Upper lobe of right lung (tissue), 1 donor: ENCODE measurements around the gene PRPF40A. TPM values are rescaled to one million over a fixed set of nuclear protein-coding genes. Genes with fewer than 3 reads are reported as not detected.

Experiments
- ATAC-seq: fragments of 200-7000 bp; cut with Tn5 transposase; one replicate; pipeline ENCODE4 v1.9.1; 2020; ENCODE audit warnings: mild to moderate bottlenecking, moderate library complexity
- DNase-seq: peaks from one replicate; pipeline ENCODE4 v3.0.0-alpha.2; 2020
- H3K27ac ChIP-seq: fragments of 200-600 bp; one replicate; pipeline ENCODE4 v1.8.0; 2022
- H3K27me3 ChIP-seq: fragments of 200-600 bp; one replicate; pipeline ENCODE4 v1.8.0; 2022; ENCODE audit warnings: mild to moderate bottlenecking
- H3K36me3 ChIP-seq: fragments of 200-600 bp; one replicate; pipeline ENCODE4 v1.8.0; 2022
- H3K4me1 ChIP-seq: fragments of 200-600 bp; one replicate; pipeline ENCODE4 v1.8.0; 2022
- H3K4me3 ChIP-seq: fragments of 200-600 bp; one replicate; pipeline ENCODE4 v1.8.0; 2022; ENCODE audit warnings: mild to moderate bottlenecking
- H3K9me3 ChIP-seq: fragments of 200-600 bp; one replicate; pipeline ENCODE4 v1.8.0; 2022
- intact Hi-C: fragments of 100-400 bp; cut with DNase I; formaldehyde crosslinking; loops from one replicate; pipeline ENCODE4 v1.11.0; 2022
- total RNA-seq: library from RNA; stranded (reverse); fragmentation: NEBNext Ultra II Directional; extraction: Animal tissue kit (Norgen Biotek cat#: 25700); gene quantifications from one replicate; pipeline ENCODE4 v1.2.1, GENCODE V29; 2021
- TF ChIP-seq, protein P1 (sequence below): fragments of 200-600 bp; IDR thresholded peaks from one replicate; pipeline ENCODE4 v1.8.0; 2022; ENCODE audit warnings: antibody characterized with exemption
- donor health status: DM: no; HTN: yes; CAD: no; lungs with severe emphysema.

The PRPF40A gene
- total RNA-seq, 1 donor from 2014 or later = 71.6 TPM

DNA sequence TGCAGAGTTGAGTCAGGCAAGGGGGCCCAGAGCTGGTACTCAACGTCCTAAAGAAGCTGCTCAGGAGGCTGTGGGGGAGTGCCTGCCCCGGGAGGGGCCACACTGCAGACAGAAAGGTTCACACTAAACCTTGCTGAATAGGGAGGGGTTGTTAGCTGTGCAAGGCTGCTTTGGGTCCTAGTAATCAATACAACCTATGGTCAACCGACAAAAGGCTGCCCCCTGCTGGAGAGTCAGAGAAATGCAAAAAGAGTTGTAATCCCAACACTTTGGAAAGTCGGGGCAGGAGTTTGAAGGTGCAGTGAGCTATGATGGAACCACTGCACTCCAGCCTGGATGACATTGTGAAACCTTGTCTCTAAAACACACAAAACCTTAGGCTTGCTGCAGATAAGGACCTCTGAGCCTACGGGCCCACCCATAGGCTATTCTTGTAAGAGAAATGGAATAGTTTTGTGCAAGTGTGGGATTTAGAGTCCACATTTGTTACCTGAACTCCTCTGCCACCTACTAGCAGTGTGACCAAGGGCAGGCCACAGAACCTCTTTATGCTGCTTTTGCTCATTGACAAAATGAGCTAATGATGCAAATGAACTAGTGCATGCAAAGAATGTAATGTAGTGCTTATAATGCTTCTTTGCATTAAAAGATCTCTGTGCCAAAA lies 81.5 kb downstream of the PRPF40A start:
- peaks cover 50% of the 10 kb centered on the region for H3K36me3 ChIP-seq
- intact Hi-C loops = no loop called here

DNA sequence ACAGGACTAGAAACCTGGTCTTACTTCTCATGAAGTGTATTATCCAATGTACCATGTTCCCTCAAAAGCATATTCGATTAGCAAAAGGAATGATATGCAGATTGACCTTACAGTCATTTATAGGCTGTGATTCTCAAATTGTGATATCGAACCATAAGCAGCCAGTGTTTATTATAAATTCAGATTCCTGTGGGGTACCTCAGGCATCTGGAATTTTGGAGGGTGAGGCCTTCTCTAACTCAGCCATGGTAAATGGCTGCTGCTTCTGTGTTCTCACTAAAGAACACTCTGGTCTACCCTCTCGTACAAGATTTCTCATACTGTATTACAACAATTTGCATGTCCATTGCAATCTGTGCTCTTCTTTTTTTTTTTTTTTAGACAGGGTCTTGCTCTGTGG lies 84.5 kb downstream of the PRPF40A start:
- no peak for ATAC-seq
- Histone ChIP-seq H3K27ac (no peak overlapping the region), H3K4me1 (no peaks in the 10 kb centered on the region), H3K4me3 (no peak overlapping the region), H3K9me3 (no peaks in the 10 kb centered on the region), H3K36me3 (peaks cover 49% of the 10 kb centered on the region), H3K27me3 (no peaks in the 10 kb centered on the region)
- DNase-seq = no peak
- TF ChIP-seq, protein P1, sequence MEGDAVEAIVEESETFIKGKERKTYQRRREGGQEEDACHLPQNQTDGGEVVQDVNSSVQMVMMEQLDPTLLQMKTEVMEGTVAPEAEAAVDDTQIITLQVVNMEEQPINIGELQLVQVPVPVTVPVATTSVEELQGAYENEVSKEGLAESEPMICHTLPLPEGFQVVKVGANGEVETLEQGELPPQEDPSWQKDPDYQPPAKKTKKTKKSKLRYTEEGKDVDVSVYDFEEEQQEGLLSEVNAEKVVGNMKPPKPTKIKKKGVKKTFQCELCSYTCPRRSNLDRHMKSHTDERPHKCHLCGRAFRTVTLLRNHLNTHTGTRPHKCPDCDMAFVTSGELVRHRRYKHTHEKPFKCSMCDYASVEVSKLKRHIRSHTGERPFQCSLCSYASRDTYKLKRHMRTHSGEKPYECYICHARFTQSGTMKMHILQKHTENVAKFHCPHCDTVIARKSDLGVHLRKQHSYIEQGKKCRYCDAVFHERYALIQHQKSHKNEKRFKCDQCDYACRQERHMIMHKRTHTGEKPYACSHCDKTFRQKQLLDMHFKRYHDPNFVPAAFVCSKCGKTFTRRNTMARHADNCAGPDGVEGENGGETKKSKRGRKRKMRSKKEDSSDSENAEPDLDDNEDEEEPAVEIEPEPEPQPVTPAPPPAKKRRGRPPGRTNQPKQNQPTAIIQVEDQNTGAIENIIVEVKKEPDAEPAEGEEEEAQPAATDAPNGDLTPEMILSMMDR = no peak
- intact Hi-C loops = loop anchor here (5.0 kb wide), 1 partner anchor 440 kb away; no protein-coding TSS in a partner anchor

More for the DNA sequence above, 81.5 kb downstream of the PRPF40A start:
- ATAC-seq (peak; percentile 83), DNase-seq (no peak)
- no peak overlapping the region for H3K27ac ChIP-seq
- no peaks in the 10 kb centered on the region for H3K4me1 ChIP-seq
- no peaks in the 10 kb centered on the region for H3K9me3 ChIP-seq
- H3K27me3 ChIP-seq = no peaks in the 10 kb centered on the region
- H3K4me3 ChIP-seq = no peak overlapping the region
- TF ChIP-seq, protein P1 = peak; percentile 80

GRCh38 chr2:152630466-152630865 lies 86.8 kb downstream of the PRPF40A start:
- H3K9me3 ChIP-seq = no peaks in the 10 kb centered on the region
- intact Hi-C loops = loop anchor here (5.0 kb wide), 1 partner anchor 438 kb away; no protein-coding TSS in a partner anchor
- ATAC-seq (no peak), DNase-seq (no peak)
- no peak overlapping the region for H3K4me3 ChIP-seq
- TF ChIP-seq, protein P1 = no peak
- H3K36me3 ChIP-seq = peaks cover 46% of the 10 kb centered on the region
- no peak overlapping the region for H3K27ac ChIP-seq
- H3K4me1 ChIP-seq = no peaks in the 10 kb centered on the region
- no peaks in the 10 kb centered on the region for H3K27me3 ChIP-seq

DNA sequence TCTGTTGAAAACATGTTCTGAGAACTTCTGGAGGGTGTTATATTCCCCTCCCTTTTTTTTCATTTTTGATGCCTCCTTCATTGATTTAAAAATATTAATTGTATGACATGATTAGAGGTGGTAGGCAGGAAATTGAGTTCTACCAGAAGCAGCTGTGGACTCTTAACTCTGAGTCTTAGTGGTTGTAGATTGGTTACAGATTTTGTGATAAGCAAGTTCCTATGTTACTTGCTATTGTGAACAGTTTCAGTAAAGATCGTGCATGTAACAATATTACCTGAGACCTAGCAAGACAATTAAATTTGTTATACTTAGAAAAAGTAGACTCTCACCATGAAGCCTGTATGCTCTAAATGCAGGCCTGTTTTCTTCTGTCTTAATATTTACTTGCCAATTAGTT lies 88.1 kb downstream of the PRPF40A start:
- Histone ChIP-seq H3K4me1 (no peaks in the 10 kb centered on the region), H3K9me3 (no peaks in the 10 kb centered on the region), H3K27ac (no peak overlapping the region), H3K27me3 (no peaks in the 10 kb centered on the region), H3K4me3 (no peak overlapping the region), H3K36me3 (peaks cover 49% of the 10 kb centered on the region)
- TF ChIP-seq, protein P1 = no peak
- no peak for DNase-seq
- ATAC-seq = no peak
- intact Hi-C loops = no loop called here

DNA sequence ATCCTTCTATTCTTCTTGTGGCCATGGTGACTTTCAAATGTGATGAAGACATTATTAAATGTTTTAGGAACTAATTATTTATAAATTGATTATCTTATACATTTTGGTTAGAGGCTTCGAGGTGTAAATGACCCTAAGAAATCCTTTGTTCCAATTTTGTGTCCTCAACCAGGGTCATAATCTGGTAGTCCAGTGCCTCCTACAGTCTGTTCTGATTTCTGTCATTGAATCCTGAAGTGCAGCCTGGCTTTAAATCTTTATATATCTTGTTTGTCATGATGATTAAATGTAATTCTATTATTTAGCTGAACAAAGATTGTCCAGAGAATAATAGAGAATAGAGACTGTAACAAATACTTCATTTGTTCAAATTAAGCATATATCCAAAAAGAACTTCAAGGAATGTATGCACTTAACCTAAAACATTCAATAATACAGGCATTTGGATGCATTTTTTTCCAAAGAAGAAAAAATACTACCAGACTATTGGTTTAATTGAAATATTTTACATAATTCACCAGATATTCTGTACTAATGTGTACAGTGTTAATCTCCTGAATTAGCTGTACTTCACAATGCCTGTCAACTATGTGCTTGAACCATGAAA lies 89.8 kb downstream of the PRPF40A start:
- Histone ChIP-seq H3K36me3 (peaks cover 48% of the 10 kb centered on the region), H3K4me3 (no peak overlapping the region), H3K9me3 (no peaks in the 10 kb centered on the region), H3K27ac (no peak overlapping the region), H3K4me1 (no peaks in the 10 kb centered on the region), H3K27me3 (no peaks in the 10 kb centered on the region)
- peak; percentile 50 for ATAC-seq
- TF ChIP-seq, protein P1 = peak; percentile 55
- intact Hi-C loops = no loop called here
- no peak for DNase-seq
